IPS-18c (cell line): ENCODE results near the gene BCAP31.
"Not testable (repeated sequence)": the region's sequence is repeated elsewhere in the genome, so short reads cannot be mapped to it uniquely, and the experiment has no call there.

Source experiments
- H3K4me3 ChIP-seq: 2 replicates; pipeline ENCODE4 v1.7.0; 2013; ENCODE audit warnings: low read depth, mild to moderate bottlenecking, low read length, moderate library complexity; ENCODE audit not compliant: insufficient read depth
- H3K9me3 ChIP-seq: one replicate; pipeline ENCODE4 v1.6.1; 2013; ENCODE audit warnings: mild to moderate bottlenecking, low read length, moderate library complexity; ENCODE audit not compliant: control insufficient read depth, insufficient read depth

Gene BCAP31

DNA sequence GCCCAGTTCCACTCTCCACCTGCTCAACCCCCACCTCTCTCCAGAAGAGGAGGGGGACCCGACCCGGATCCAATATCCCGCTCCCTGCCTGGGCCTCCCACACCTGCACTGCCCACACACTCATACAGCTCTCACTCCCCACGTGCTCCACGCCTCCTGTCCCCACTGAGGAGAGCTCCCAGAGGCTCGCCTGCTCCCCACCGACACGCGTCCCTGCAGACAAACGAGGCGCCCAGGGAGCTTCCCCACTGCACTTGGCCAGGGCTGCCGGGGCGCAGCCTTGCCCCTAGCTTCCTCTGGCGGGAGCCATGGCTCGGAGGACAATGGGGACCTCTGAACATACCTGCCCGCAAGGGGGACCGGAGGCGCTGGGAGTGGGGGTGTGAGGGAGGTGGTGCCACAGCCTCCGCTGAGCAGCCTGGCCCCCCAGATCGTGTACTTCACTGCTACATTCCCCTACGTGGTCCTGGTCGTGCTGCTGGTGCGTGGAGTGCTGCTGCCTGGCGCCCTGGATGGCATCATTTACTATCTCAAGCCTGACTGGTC lies 31.5 kb downstream of the BCAP31 start:
- Histone ChIP-seq H3K4me3 (no peak overlapping the region), H3K9me3 (peaks cover 6% of the 10 kb centered on the region)

GRCh38 chrX:153692003-153692402 lies 32.2 kb downstream of the BCAP31 start:
- H3K9me3 ChIP-seq: peaks cover 9% of the 10 kb centered on the region
- no peak overlapping the region for H3K4me3 ChIP-seq

GRCh38 chrX:153691032-153691827 lies 33.0 kb downstream of the BCAP31 start:
- peaks cover 11% of the 10 kb centered on the region for H3K9me3 ChIP-seq
- not testable (repeated sequence) for H3K4me3 ChIP-seq

GRCh38 chrX:153690466-153690865 lies 33.7 kb downstream of the BCAP31 start:
- peaks cover 11% of the 10 kb centered on the region for H3K9me3 ChIP-seq

DNA sequence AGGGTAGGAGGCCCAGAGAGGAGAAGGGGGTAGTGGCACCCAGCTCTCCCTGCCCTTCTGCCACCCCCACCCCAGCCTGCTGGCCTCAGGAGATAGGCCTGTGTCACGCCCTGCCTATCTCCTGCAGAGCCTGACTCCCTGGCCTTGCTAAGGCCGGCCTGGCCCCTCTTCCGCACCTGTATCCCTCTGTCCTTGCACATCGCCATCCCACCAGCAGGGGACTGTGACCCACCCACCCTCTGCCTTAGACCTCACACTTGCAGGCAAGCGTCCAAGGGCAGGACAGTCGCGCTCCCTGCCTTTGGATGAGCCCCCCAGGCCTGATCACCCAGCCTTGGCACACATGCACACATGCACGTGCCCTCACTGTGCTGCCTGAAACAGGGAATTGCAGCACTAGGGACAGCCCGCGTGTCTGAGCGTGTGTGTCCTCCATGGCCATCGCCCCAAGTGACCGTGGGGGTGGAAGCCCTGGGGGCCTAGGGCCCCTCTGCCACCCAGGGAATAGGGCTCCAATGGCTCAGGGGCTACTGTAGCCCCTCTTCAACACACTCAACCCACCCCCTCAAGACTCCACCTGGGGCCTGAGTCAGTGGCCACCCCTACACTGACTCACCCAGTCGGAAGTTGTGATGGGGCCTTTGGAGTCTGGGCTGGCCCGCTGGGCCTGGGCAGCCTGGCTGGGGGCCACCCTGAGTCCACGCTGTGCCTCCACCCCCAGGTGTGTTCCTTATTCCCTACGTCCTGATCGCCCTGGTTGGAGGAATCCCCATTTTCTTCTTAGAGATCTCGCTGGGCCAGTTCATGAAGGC lies 34.3 kb downstream of the BCAP31 start:
- H3K4me3 ChIP-seq: peak overlapping the region; percentile 36
- peaks cover 11% of the 10 kb centered on the region for H3K9me3 ChIP-seq

More at GRCh38 chrX:153690466-153690865, 33.7 kb downstream of the BCAP31 start:
- H3K4me3 ChIP-seq: no peak overlapping the region

GRCh38 chrX:153688911-153689590 lies 35.1 kb downstream of the BCAP31 start:
- H3K9me3 ChIP-seq: peaks cover 11% of the 10 kb centered on the region
- peak overlapping the region; percentile 36 for H3K4me3 ChIP-seq

GRCh38 chrX:153688506-153688905 lies 35.7 kb downstream of the BCAP31 start:
- H3K9me3 ChIP-seq: peaks cover 11% of the 10 kb centered on the region
- peak overlapping the region; percentile 46 for H3K4me3 ChIP-seq

GRCh38 chrX:153688071-153688470 lies 36.1 kb downstream of the BCAP31 start:
- no peak overlapping the region for H3K4me3 ChIP-seq
- H3K9me3 ChIP-seq: peaks cover 11% of the 10 kb centered on the region

- Histone ChIP-seq H3K4me3 (peak within 1 kb of the TSS; percentile 46), H3K9me3 (peaks cover 9% of the 10 kb centered on the region)
Measured at GRCh38 chrX:153687121-153688039, 36.8 kb downstream of the BCAP31 start, which contains the start of gene SLC6A8. TSS of gene SLC6A8 (plus strand) at chrX:153687926. CDS start at chrX:153688575, 649 bp downstream.

GRCh38 chrX:153686711-153687110 lies 37.5 kb downstream of the BCAP31 start:
- no peak overlapping the region; the same call in 1 of the 2 replicates for H3K4me3 ChIP-seq
- H3K9me3 ChIP-seq: peaks cover 9% of the 10 kb centered on the region

DNA sequence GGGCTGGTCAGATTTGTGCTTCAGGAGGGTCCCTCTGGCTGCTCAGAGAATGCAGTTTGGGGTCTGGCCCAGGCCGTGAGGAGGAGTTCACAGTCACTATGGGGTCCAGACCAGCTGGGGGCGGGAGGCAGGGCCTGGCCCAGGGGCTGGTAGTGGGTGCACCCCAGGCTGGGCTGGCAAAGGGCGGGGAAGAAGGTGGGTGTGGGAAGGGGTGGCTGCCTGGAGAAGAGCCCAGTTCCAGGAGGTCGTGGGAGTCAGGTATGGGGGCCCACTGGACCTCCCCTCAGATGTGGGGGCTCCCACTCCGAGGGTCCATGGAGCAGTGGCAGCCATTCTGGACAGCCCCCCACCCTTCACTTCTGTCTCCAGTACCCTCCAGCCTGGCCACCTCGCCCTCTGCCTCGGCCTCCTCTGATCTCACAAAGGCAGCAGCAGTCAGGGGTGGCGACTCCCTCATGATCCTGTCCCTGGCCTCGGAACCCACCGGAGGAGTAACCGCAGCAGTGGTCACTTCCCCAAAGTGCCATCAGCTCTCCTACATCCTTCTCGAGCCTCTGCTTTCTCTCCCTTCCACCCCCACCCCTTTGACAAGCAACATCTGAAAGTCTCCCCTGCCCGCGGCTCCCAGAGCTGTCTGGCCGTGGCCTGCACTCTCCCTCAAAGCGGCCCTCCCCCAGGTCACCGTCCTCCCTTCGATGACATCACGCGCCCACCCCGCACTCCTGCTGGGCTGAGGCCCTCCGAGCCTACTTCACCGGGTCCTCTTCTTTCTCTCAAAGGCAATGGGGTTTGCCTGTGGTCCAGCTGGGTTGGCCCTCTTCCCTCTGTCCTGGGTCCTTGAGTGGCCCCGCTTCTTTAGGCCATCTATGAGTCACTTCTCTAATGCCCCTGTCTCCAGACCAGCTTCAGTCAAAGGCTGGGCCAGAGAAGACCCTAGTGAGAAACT lies 38.2 kb downstream of the BCAP31 start:
- H3K4me3 ChIP-seq: peak overlapping the region; percentile 20; the same call in 1 of the 2 replicates
- H3K9me3 ChIP-seq: peaks cover 5% of the 10 kb centered on the region

DNA sequence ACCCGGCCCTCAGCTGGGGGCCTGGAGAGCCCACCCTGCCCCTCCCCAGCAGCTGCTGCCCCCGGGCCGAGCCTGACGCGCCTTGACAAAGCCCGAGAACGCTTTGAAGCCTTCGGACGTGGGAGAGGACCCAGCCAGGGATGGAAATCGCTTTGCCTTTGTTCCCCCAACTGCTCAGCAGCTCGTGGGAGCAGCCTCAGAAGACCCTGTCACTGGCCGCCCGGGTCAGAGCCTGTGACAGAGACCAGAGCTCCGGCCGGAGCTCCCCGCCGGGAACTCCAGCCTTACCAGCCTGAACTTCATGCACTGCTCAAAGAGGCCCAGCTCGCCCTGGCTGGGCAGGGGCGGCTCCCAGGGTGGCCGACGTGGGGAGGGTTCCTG lies 39.0 kb downstream of the BCAP31 start:
- Histone ChIP-seq H3K4me3 (peak overlapping the region; percentile 20), H3K9me3 (peaks cover 7% of the 10 kb centered on the region)

GRCh38 chrX:153684467-153685155 lies 39.6 kb downstream of the BCAP31 start:
- Histone ChIP-seq H3K9me3 (peaks cover 7% of the 10 kb centered on the region), H3K4me3 (peak overlapping the region; percentile 20; the same call in 1 of the 2 replicates)

- H3K9me3 ChIP-seq, H3K4me3 ChIP-seq: not testable (repeated sequence)
Measured at GRCh38 chrX:153683486-153683885, 40.7 kb downstream of the BCAP31 start.

- Histone ChIP-seq H3K4me3 (no peak overlapping the region), H3K9me3 (peaks cover 4% of the 10 kb centered on the region)
Measured at GRCh38 chrX:153681175-153681574, 43.0 kb downstream of the BCAP31 start.
